Activated CD8-positive, alpha-beta memory T cell treated with anti-CD3 and anti-CD28 coated beads for 1 hour (primary cell): ENCODE data around the gene TTC9B.

Experiments
- DNase-seq, 2 donors: peaks; one replicate each; pipeline ENCODE4 v3.0.0-alpha.2; 2020; ENCODE audit warnings: low read depth in 1 of 2; ENCODE audit errors: extremely low read depth in 1 of 2

Gene TTC9B

GRCh38 chr19:40216013-40216776 is 2.0 kb downstream of the TTC9B start:
- no peak for DNase-seq

- no peak for DNase-seq
Measured at GRCh38 chr19:40214936-40215335, 3.2 kb downstream of the TTC9B start.

GRCh38 chr19:40213882-40214570 is 4.2 kb downstream of the TTC9B start:
- DNase-seq: no peak

- no peak for DNase-seq
Measured at GRCh38 chr19:40213251-40213829, 4.8 kb downstream of the TTC9B start.

GRCh38 chr19:40210889-40211288 is 7.3 kb downstream of the TTC9B start:
- DNase-seq: no peak

GRCh38 chr19:40208602-40209001 is 9.6 kb downstream of the TTC9B start:
- DNase-seq: no peak

- no peak for DNase-seq
Measured at GRCh38 chr19:40205760-40206159, 12.4 kb downstream of the TTC9B start.

GRCh38 chr19:40204381-40204780 is 13.8 kb downstream of the TTC9B start:
- no peak for DNase-seq

- no peak for DNase-seq
Measured at GRCh38 chr19:40200341-40201099, 17.7 kb downstream of the TTC9B start.

- DNase-seq: no peak
Measured at GRCh38 chr19:40198272-40198990, 19.8 kb downstream of the TTC9B start.

GRCh38 chr19:40193587-40193849 is 24.7 kb downstream of the TTC9B start:
- DNase-seq: no peak

GRCh38 chr19:40192758-40193586 is 25.2 kb downstream of the TTC9B start:
- no peak for DNase-seq

GRCh38 chr19:40191836-40192646 is 26.1 kb downstream of the TTC9B start:
- no peak for DNase-seq

- peak in 1 of 2 donors; percentile 65 for DNase-seq
Measured at GRCh38 chr19:40190891-40191835, 27.0 kb downstream of the TTC9B start, which contains the start of gene MAP3K10. MAP3K10 (plus strand) TSS chr19:40191426; CDS start chr19:40192032, 606 bp downstream.

GRCh38 chr19:40184273-40184672 is 33.9 kb downstream of the TTC9B start:
- no peak for DNase-seq

- DNase-seq: no peak
Measured at GRCh38 chr19:40178756-40179155, 39.4 kb downstream of the TTC9B start.

GRCh38 chr19:40177286-40178070 is 40.7 kb downstream of the TTC9B start:
- no peak for DNase-seq
